Endodermal cell (in vitro differentiated cells): ENCODE data around the gene C19orf67. TPM values are rescaled to one million over a fixed set of nuclear protein-coding genes. Genes with fewer than 3 reads are reported as not detected.

ENCODE experiments used
- DNase-seq: peaks from one replicate; pipeline ENCODE4 v3.0.0-alpha.2; 2017
- H3K27ac ChIP-seq: 2 replicates; pipeline ENCODE4 v1.5.1; 2013; ENCODE audit warnings: mild to moderate bottlenecking, low read depth, low read length, moderate library complexity
- H3K27me3 ChIP-seq: 2 replicates; pipeline ENCODE4 v1.6.1; 2013; ENCODE audit warnings: mild to moderate bottlenecking, low read length, moderate library complexity; ENCODE audit not compliant: insufficient read depth, control insufficient read depth, poor library complexity, severe bottlenecking
- H3K36me3 ChIP-seq: 2 replicates; pipeline ENCODE4 v1.7.0; 2013; ENCODE audit warnings: mild to moderate bottlenecking, low read length, moderate library complexity; ENCODE audit not compliant: control insufficient read depth, insufficient read depth
- H3K4me1 ChIP-seq: one replicate; pipeline ENCODE4 v1.7.0; 2013; ENCODE audit warnings: low read length; ENCODE audit not compliant: control insufficient read depth, insufficient read depth
- H3K4me3 ChIP-seq: 2 replicates; pipeline ENCODE4 v1.5.1; 2013; ENCODE audit warnings: mild to moderate bottlenecking, low read length, moderate library complexity
- H3K9ac ChIP-seq: 2 replicates; pipeline ENCODE4 v1.6.1; 2013; ENCODE audit warnings: mild to moderate bottlenecking, low read length, moderate library complexity; ENCODE audit not compliant: poor library complexity, severe bottlenecking; ENCODE audit errors: extremely low read depth
- H3K9me3 ChIP-seq: 2 replicates; pipeline ENCODE4 v1.6.1; 2013; ENCODE audit warnings: mild to moderate bottlenecking, low read length, moderate library complexity; ENCODE audit not compliant: control insufficient read depth
- H3K27ac Mint-ChIP-seq: 2 replicates; pipeline ENCODE4 v1.8.0; 2020; ENCODE audit warnings: mixed read lengths
- H3K27me3 Mint-ChIP-seq: 2 replicates; pipeline ENCODE4 v1.8.0; 2021; ENCODE audit warnings: mild to moderate bottlenecking, mixed read lengths; ENCODE audit not compliant: insufficient read depth
- H3K36me3 Mint-ChIP-seq: 2 replicates; pipeline ENCODE4 v1.8.0; 2020; ENCODE audit warnings: low read depth, mixed read lengths
- H3K4me1 Mint-ChIP-seq: 2 replicates; pipeline ENCODE4 v1.8.0; 2020; ENCODE audit warnings: mixed read lengths
- H3K4me3 Mint-ChIP-seq: 2 replicates; pipeline ENCODE4 v1.8.0; 2020; ENCODE audit warnings: mild to moderate bottlenecking, moderate library complexity, mixed read lengths
- H3K9me3 Mint-ChIP-seq: 2 replicates; pipeline ENCODE4 v1.8.0; 2020; ENCODE audit warnings: mild to moderate bottlenecking, mixed read lengths
- CTCF ChIP-seq: fragments of 200-600 bp; sonication (generic); conservative IDR thresholded peaks from 2 replicates; pipeline ENCODE4 v1.5.0; 2021; ENCODE audit warnings: antibody characterized with exemption, mild to moderate bottlenecking
- WGBS, 2 experiments: methylation state at CpG; one replicate each; pipeline versions ENCODE4 v1.1.5 to v1.1.7; 2013; ENCODE audit warnings: missing lambda C conversion rate in 2 of 2, mixed read lengths in 1 of 2; ENCODE audit not compliant: insufficient coverage in 1 of 2, insufficient read length in 1 of 2; 5-methylcytosine and 5-hydroxymethylcytosine counted together
- total RNA-seq, 2 donors: library from RNA; stranded (reverse); fragmentation: NEBNext Ultra II Directional in 1 of 2; extraction: Animal tissue kit (Norgen Biotek cat#: 25700) in 1 of 2; gene quantifications; 2 replicates in 1 of 2; 3 replicates in 1 of 2; pipeline ENCODE4 v1.2.1, GENCODE V29; 2021

C19orf67 gene
- total RNA-seq, 2 donors from 2014 or later = 0.73 to 1.1 TPM

- H3K27ac Mint-ChIP-seq = no peak overlapping the region
- no peak for DNase-seq
Observed at GRCh38 chr19:14053032-14053431, 32.6 kb downstream of the C19orf67 start.

GRCh38 chr19:14052470-14052869 lies 33.1 kb downstream of the C19orf67 start:
- Histone ChIP-seq H3K4me3 (no peak overlapping the region), H3K4me1 (no peaks in the 10 kb centered on the region), H3K27me3 (peaks cover 14% of the 10 kb centered on the region), H3K9me3 (no peaks in the 10 kb centered on the region), H3K36me3 (peaks cover 8% of the 10 kb centered on the region), H3K27ac (no peak overlapping the region), H3K9ac (no peak overlapping the region)
- Mint-ChIP-seq H3K27me3 (peaks cover 28% of the 10 kb centered on the region), H3K36me3 (peaks cover 28% of the 10 kb centered on the region), H3K4me3 (no peak overlapping the region), H3K27ac (no peak overlapping the region), H3K9me3 (peaks cover 5% of the 10 kb centered on the region), H3K4me1 (no peaks in the 10 kb centered on the region)
- TF ChIP-seq CTCF = no peak
- WGBS, 2 experiments = 87 to 93% methylated on average over 4 to 6 of the region's 6 CpGs
- no peak for DNase-seq

More at GRCh38 chr19:14053032-14053431, 32.6 kb downstream of the C19orf67 start:
- 96% methylated on average over 3 of the region's 3 CpGs for WGBS, 2 experiments
- H3K4me3 Mint-ChIP-seq = no peak overlapping the region
- peaks cover 5% of the 10 kb centered on the region for H3K9me3 Mint-ChIP-seq
- H3K4me3 ChIP-seq = no peak overlapping the region
- peaks cover 18% of the 10 kb centered on the region for H3K27me3 ChIP-seq
- H3K9ac ChIP-seq = no peak overlapping the region
- peaks cover 28% of the 10 kb centered on the region for H3K36me3 Mint-ChIP-seq
- H3K36me3 ChIP-seq = peaks cover 8% of the 10 kb centered on the region
- H3K4me1 ChIP-seq = no peaks in the 10 kb centered on the region
- no peaks in the 10 kb centered on the region for H3K9me3 ChIP-seq
- no peaks in the 10 kb centered on the region for H3K4me1 Mint-ChIP-seq
- H3K27me3 Mint-ChIP-seq = peaks cover 33% of the 10 kb centered on the region
- no peak for TF ChIP-seq CTCF
- no peak overlapping the region for H3K27ac ChIP-seq

GRCh38 chr19:14051980-14052379 lies 33.6 kb downstream of the C19orf67 start:
- TF ChIP-seq CTCF = no peak
- H3K36me3 Mint-ChIP-seq = peaks cover 28% of the 10 kb centered on the region
- Histone ChIP-seq H3K4me1 (no peaks in the 10 kb centered on the region), H3K9me3 (no peaks in the 10 kb centered on the region), H3K4me3 (no peak overlapping the region), H3K27me3 (peaks cover 11% of the 10 kb centered on the region), H3K9ac (no peak overlapping the region), H3K36me3 (peaks cover 8% of the 10 kb centered on the region), H3K27ac (no peak overlapping the region)
- H3K9me3 Mint-ChIP-seq = peaks cover 5% of the 10 kb centered on the region
- WGBS, 2 experiments = 92 to 94% methylated on average over 3 to 9 of the region's 9 CpGs
- peaks cover 24% of the 10 kb centered on the region for H3K27me3 Mint-ChIP-seq
- DNase-seq = no peak
- no peaks in the 10 kb centered on the region for H3K4me1 Mint-ChIP-seq
- H3K27ac Mint-ChIP-seq = no peak overlapping the region
- H3K4me3 Mint-ChIP-seq = no peak overlapping the region
